NOMO-1 treated with DMSO at 0.1 percent for 48 hours (cell line): ENCODE measurements around the gene C11orf58.

Experiments used
- DNase-seq: peaks from one replicate; lab custom pipeline; 2025; ENCODE audit not compliant: unreplicated experiment; lab: John Stamatoyannopoulos, UW

C11orf58 gene

GRCh38 chr11:16801288-16801980 is 63.0 kb downstream of the C11orf58 start:
- DNase-seq, result no peak

- DNase-seq, result no peak
These were observed 65.9 kb downstream of the C11orf58 start for GRCh38 chr11:16804104-16804947.

GRCh38 chr11:16805938-16806337 is 67.5 kb downstream of the C11orf58 start:
- no peak for DNase-seq

- DNase-seq, result no peak
These were observed 68.3 kb downstream of the C11orf58 start for GRCh38 chr11:16806791-16807190.

- DNase-seq, result peak; percentile 67
These were observed 68.9 kb downstream of the C11orf58 start for GRCh38 chr11:16807306-16807705.
